GM18499 (cell line): ENCODE measurements around the gene BTRC.

ENCODE experiments used
- ATAC-seq: cut with Tn5 transposase; IDR thresholded peaks from one replicate; pipeline ENCODE4 v1.9.1; 2021; ENCODE audit warnings: moderate number of reproducible peaks; ENCODE audit not compliant: insufficient read depth, unreplicated experiment

The BTRC gene

DNA sequence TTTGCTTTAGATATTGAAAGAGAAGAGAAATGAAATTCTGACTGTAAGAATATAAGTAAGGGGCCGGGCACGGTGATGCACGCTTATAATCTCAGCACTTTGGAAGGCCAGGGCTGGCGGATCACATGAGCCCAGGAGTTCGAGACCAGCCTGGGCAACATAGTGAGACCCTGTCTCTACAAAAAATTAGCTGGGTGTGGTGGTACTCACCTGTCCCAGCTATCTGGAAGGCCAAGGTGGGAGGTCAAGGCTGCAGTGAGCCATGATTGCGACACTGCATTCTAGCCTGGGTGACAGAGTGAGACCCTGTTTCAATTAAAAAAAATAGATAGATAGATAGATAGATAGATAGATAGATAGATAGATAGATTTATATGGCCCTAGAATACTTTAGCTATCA is 82.3 kb downstream of the BTRC start:
- ATAC-seq: no peak

DNA sequence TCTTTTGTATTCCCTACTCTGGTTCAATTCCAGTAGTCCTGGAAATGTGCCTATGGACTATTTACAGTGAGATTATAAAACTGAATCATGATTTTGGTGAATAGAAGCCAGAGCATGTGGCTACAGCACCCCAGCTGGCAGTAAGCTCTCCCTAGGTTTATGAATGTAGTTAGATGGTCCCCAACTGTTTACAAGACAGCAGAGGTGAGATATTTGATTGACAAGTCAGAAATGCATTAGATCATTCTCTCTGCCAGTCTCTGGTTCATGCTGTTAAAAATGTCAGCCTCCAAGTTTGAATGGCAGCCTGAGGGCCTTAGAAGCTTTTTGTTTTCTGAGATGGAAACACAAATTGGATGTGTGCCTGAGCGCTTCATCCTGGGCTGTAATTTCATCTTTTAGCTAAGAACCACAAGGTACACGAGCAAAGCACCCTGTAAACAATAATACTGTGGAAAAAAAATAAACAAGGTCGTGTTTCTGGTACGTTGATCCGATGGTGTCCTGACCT is 85.0 kb downstream of the BTRC start:
- no peak for ATAC-seq

DNA sequence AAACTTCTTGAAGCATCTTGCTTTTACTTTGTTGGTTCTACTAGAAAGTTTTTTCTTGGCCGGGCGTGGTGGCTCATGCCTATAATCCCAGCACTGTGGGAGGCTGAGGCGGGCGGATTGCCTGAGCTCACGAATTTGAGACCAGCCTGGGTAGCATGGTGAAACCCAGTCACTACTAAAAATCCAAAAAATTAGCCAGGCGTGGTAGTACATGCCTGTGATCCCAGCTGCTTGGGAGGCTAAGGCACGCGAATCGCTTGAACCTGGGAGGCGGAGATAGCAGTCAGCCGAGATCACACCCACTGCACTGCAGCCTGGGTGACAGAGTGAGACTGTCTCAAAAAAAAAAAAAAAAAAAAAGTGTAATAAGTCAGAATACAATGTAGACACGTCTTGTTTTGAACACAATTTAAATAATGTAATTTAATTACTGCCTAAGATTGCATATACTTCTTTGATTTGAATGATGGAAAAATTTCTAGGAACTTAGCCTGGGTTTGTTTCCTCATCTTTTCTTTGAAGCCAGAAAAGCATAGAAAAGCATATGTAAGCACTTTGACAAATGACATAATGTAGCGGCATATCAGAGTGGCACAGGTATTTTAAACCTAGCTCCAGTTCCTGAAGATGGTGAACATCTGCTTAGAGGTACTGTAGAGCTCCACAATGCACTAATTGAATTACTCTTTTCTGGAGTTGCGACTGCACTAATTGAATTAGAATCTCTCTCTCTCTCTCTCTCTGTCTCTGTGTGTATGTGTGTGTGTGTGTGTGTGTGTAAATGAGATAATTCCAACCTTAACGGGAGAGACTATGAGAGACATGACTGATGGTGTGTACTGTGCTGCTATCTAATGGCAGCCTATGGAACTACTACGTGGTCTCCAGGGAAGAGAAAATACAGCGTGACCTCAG is 87.8 kb downstream of the BTRC start:
- ATAC-seq: no peak

DNA sequence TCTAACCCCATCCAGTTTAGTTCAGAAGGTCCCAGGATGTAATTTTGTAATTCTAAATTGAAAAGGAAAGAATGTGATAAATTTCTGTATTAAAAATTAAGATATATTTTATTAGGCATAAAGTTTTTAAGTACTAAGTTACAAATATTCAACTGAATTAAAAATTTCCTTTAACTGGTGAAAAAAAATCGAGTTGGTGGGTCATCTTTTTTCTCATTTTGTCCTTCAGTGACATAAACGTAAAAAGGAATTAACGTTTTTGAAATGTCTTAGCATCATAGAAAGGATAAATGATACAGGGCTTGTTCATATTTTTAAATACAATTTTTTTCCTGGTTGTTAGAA is 88.5 kb downstream of the BTRC start:
- no peak for ATAC-seq

DNA sequence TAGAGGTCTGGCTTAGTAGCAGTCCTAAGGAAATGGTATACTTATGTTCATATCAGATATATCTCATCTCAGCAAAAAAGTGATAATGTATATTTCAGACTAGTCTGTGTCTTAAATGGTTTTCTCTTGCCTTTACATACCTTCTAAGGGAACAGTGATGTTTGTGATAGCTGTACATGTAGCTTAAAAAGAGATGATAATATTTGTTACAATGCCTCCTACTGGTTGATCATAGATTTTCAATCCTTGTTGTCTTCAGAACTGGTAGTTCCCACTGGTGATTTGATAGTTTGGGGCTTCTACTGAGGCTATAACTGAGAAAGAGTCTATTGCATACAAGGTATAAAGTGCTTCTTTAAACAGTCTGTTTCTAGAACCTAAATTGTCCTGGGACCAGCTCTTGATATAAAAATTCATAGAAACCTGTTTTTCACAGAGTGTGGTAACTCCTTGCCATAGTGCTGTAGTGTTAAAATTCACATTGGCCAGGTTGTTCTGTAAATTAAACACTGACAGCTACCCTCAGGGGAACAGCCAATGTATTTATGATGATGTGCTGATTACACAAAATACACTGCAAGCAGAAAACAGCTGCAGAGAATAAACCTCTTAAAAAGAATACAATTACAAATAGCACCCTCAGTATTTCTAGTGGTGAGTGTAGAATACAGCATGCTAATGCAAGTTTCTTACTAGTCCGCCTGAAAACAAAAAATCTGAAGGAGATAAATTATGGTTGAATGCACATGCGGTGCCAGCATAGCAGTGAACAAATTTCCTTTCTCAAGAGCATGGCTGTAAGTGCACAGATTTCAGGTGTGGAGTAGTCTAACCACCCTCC is 90.3 kb downstream of the BTRC start:
- no peak for ATAC-seq

DNA sequence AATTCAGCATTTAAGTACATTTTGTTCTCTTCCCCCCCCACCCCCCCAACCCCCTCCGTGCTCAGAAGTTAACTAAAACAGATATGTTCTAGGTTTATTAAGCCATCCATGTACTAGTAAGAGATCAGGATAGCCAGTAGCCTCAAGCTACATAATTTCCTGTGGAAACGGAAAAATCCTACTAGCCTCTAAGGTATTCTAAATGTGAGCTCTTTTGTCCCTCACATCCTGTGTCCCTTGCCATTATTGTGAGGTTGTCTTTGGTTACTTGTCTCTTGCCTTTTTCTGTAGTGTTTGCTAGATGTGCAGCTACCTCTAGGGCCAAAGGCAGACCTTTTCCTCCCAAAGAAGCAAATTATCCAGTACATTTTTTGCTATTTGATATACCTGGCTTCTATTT is 92.1 kb downstream of the BTRC start:
- no peak for ATAC-seq

DNA sequence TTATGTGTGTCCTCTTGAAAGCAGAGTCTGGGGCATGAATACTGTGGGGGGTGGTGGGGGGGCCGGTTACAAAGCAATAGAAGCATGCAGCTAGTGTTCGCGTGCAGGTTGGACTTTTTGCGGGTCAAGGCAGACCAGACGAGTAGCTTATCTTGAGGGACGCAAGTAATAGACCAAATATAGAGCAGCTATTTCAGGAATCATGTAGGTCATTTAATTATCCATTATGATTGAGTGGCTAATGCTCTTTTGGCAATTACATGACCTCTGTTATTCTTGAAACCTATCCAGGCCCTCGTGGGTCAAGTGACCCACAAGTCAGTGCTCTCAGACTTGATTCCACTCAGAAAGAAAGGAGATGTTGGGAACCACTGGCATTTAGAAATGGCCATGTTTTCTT is 93.0 kb downstream of the BTRC start:
- ATAC-seq: no peak

DNA sequence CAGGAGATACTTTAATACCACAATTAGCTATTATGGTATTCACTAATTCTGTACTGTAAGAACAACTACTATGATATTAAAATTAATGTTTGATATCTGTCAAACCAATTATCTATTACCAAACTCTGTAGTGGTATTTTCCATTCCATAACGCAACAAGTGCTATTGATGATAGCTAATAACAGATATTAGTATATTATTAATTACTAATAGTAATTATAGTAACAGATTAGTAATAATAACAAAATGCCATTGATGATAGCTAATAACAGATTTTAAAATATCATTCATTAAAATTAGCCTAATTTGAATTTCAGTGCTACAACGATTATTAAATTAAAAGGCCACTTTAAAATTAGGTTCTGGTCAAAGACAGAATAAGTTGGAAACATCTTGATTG is 93.5 kb downstream of the BTRC start:
- ATAC-seq: no peak

DNA sequence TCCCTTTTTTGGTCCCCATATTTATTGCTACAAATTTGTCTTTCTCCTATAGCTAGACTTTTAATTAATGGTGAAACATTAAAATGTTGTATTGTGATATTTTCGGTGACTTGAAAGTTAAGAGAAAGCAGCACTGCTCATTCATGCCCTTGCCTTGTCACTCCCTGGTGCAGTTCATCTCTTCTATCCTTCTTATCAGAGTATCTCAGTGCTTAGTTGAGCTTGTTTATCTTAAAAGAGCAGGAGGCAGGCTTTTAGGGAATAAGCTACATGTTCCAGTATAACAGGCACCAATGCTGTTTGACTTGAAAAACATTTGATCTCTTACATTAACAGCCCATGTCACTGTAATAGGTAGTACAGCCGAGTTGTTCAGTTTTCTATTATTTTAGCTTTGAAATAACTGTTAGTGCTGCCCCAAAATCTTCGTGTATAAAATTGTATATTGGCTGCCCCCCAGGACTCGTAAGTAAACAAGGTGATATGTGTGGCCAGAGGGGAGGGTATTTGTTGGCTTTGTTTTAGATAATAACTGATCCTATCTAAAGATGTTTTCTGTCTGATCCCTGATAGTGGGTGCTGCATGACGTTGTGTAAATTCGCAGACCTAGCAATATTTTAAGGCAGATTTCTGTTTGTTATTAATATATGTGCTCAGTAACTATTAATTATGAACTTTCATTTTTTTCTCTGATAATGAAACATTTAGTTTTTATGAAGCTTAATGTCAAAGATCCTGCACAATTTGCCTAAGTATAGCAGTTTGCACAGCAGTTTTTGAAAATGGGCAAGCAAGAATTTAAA is 96.5 kb downstream of the BTRC start:
- no peak for ATAC-seq

DNA sequence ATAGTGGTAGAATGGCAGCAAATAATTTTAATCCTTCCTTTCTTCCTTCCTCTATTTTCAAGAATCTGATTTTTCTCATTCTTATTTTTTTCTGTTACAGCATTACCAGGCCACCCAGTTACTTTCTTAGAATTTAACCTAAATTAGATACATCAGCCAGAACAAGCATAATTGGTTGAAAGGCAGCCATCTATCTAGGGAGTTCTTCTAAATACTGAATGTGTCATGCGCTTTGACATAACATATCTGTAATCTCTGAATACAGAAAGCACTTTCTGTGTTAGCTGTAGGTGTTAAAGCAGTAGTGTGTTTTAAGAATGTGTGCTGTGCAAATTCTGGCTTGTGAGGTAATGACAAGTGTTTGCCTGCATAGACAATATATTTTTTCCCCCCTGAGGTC is 97.3 kb downstream of the BTRC start:
- no peak for ATAC-seq

DNA sequence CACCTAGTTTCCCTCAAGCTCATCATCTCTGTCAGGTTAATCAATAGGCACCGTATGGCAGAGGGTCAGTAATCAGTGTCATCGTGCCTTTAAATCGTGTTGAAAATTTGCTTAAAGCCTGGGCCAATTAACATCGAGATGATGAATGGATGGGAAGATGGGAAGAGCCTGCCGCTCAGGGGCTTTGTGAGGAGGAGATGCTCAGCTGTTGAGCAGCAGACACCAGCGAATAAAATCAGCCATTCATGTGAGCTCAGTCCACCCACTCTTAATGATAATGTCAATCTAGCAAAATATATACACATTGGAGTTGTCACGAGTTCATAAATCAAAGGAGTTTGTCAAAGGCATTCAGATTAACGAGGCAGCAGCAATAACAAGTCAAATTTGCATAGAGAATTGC is 97.7 kb downstream of the BTRC start:
- ATAC-seq: no peak

DNA sequence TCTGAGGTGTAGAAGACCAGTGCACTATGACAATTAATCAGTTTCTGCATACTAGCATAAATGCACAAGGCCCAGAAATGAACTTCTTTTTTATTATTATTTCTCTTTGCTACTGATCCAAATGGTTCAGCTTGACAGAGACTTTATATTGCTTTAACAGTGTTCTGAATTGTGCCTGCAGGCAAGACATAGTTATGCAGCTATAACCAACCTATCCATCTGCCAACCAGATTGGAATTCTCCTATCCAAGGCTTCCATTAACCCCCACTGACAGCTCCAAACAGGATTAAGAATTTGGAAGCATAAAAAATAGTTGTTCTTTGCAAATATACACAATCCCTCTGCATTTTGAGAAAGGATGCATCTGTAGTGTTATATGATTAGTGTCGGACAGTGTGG is 98.2 kb downstream of the BTRC start:
- ATAC-seq: no peak

DNA sequence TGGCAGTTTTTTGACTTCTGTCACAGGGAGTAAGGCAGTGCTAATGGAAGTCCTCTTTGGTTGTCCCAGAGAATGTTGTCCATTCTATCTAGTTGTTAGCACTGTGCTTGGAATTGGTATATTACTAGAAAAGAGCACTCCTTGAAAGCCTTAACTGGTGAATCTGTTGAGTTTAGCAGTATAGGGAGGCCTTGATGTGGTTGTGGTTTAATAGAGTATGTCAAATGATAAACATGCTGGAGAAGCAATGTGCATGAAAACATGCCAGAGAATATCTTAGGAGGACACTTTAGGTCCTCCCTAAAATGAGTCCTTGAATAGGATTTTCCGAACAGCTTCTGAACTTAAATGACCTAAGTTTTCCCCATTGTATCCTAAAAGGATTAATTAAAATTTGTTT is 98.6 kb downstream of the BTRC start:
- no peak for ATAC-seq

DNA sequence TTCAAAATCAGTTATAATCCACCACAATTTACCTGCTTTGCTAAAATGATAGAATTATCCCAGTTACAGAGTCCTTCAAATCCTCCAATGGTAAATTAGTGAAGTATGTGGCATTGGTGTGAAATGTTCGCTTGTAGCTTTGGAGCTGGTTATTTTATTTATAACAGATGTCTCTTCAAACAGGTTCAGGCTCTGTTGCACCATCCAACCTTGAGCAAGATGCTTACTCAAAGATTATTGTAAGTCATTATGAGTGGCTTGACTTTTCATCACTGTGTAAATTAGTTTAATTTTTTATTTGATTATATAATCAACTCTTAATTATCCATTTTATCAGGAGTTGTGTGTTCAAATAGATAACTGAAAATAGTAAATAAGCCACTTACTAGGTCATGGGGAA is 99.4 kb downstream of the BTRC start:
- ATAC-seq: no peak

DNA sequence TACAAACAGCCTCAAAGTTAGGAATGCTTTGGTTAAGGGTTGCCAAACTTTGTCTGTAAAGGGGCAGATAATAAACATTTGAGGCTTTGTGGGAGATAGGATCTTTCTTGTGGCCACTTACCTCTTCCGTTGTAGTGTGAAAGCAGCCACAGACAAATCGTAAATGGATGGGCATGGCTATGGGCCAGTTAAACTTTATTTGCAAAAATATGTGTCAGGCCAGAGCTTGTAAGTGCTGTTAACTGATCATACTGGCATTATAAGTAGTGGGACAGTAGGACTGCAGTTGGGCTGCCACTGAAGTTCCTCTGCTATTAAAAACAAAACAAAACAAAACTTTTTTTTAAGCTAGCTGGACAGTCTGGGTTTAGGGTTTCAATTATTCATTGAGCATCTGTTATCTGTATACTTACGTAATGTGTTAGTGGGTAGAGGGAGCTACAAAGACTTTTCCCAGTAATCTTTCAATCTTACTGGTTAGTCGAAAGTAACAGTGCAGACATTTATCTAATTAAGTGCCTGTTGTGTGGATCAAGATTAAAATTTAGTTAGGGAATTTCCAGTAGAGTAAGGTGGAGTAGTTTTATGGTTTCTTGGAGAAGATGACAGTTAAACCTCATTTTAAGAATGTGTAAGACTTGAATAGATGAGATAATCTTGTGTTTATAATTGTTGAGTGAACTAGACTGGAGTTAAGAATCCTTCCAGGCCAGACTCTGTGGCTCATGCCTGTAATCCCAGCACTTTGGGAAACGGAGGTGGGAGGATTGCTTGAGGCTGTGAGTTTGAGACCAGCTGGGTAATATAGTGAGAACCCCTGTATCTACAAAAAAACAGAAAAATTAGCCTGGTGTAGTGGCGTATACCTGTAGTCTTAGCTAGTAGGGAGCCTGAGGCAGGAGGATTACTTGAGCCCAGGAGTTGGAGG is 100.1 kb downstream of the BTRC start:
- no peak for ATAC-seq

DNA sequence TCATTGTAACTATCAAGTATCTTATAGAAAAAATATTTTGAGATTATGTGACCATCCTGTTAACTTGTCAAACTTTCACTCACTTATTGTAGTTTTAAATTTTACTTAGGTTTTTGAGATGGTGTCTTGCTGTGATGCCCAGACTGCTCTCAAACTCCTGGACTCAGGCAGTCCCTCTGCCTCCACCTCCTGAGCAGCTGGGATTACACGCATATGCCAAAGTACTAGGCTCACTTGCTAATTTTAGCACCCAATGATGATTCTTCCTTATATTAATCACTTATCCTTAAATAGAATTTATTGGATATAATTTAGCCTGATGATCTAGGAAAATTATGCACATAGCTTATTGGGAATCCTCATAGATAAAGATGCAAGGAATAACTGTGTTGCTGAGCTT is 104.9 kb downstream of the BTRC start:
- no peak for ATAC-seq

DNA sequence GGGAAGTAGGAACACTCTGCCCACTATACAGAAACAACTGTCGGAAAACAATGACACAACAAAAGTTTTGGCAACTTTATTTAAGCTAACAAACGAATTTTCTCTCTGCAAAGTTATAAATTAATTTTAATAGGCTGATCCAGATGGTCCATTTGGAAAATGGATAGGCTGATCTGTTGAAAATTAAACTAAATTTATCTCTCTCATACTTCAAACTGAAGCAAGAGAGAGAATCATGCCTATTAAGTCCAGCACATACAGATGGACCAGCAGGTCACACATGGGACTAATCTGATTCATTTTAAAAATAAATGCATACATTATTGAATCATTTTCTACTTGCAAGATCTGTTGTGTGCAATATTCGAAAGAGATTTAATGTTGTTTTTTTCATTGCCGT is 110.1 kb downstream of the BTRC start:
- no peak for ATAC-seq

DNA sequence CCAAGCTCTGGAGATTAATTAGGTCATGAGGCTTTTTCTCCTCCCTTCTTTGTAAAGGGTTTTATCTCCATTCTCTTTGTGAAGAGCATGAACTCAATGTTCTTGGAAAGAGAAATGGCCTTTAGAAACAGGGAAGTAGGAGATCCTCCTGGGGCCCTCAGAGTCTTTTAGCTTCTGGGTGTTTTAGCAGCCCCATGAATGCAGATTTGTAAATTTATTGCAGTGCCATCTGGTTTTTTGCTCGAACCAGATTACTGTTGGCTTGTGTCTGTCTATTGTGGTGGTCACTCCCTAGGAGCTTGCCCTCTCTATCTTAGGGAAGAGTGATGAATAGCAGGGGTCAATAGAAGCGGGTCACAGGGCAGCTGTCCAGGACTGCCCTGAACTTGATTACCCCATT is 110.6 kb downstream of the BTRC start:
- ATAC-seq: no peak

DNA sequence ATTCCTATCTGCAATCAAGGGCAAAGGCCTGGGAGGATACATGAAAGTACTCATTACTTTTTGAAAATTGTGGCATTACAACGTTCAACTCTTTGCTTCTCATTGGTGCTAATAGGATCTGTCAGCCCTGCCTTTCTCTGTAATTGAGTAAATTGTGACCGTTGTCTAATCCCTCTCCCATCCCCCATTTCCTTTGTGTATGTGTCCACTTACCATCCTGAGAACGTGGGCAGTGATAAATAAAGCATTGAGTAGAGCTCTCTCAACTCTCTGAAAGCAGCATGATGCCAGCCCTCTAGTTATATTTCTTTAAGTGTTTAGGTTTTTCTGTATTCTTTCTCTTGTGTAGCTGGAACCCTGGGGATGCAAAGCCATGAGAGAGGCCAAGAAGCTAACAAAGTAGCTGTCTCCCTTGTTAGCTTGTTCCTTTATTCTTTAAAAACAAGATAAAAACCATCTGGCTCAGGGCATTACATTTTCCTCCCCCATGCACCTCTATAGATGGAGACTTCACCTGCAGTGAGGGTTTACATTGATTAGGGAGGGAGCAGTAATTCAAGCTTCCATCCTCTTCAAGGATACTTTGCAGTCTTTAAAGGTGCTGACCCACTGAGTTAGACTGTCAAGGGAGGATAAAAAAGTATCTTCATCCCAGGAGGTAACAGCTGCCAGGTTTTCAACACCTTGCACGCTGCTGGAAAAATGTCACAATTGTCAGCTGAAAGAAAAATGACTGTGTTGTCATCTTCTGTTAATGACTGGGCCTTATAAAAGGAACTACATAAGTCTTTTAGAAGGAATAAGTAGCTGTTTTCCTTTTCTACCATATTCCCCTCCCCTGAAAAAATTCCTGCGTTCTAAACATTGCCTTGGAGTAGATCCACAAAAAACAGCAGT is 112.3 kb downstream of the BTRC start:
- ATAC-seq: no peak
